Cardiac fibroblast (primary cell): ENCODE data around the gene DYNLRB1.

ENCODE experiments used
- DNase-seq, 2 donors: peaks; one replicate each; pipeline versions ENCODE4 v3.0.0 to v3.0.0-alpha.2; 2010; ENCODE audit warnings: low read depth in 2 of 2
- H3K4me3 ChIP-seq, 2 donors: replicated peaks in 1 of 2; 1 replicate in 1 of 2; 2 replicates in 1 of 2; pipeline ENCODE4 v1.5.1; 2011; ENCODE audit warnings: low read depth in 2 of 2, low read length in 2 of 2, mild to moderate bottlenecking in 2 of 2, moderate library complexity in 1 of 2
- TF ChIP-seq, protein P1 (sequence below): IDR thresholded peaks from one replicate; pipeline ENCODE4 v1.5.1; 2011; ENCODE audit warnings: low read depth, mild to moderate bottlenecking, low read length, inconsistent platforms

DYNLRB1 gene

DNA sequence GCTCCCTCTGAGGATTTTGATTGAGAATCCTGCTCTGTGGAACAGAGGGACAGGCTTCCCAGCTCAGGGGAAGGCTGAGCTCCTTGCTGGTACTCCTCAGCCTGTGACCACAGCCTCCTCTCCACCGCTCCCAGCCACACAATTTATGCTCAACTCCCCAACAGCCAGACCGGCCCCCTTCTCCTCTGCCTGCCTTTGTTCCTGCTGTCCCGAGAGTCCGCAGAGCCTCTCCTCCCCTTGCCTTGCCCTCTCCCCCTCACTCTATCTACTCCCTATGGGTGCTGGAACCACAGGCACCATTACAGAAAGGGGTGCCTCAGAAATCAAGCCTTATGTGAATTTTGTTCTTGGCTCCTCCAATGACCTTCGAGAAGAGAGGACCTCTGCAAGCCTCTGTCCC lies 58.2 kb downstream of the DYNLRB1 start:
- TF ChIP-seq, protein P1, sequence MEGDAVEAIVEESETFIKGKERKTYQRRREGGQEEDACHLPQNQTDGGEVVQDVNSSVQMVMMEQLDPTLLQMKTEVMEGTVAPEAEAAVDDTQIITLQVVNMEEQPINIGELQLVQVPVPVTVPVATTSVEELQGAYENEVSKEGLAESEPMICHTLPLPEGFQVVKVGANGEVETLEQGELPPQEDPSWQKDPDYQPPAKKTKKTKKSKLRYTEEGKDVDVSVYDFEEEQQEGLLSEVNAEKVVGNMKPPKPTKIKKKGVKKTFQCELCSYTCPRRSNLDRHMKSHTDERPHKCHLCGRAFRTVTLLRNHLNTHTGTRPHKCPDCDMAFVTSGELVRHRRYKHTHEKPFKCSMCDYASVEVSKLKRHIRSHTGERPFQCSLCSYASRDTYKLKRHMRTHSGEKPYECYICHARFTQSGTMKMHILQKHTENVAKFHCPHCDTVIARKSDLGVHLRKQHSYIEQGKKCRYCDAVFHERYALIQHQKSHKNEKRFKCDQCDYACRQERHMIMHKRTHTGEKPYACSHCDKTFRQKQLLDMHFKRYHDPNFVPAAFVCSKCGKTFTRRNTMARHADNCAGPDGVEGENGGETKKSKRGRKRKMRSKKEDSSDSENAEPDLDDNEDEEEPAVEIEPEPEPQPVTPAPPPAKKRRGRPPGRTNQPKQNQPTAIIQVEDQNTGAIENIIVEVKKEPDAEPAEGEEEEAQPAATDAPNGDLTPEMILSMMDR: no peak
- no peak for DNase-seq
- H3K4me3 ChIP-seq: no peak overlapping the region

DNA sequence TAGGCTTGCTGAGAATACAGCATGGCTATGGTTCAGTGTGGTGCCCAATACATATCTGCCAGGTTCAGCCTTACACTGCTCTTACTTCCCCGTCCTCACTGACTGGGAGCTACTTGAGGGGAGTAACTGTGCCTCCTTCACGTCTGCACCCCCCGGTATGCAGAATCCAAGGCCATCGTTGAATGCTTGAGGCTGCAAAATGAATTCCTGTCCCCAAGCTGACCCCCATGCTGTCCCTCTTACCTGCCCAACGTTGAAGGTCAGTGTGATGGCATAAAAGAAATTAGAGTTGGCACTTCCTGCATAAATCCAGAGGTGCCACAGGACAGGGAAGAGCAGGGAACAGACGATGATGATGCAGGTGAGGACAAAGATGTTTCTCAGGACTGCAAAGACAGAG lies 58.6 kb downstream of the DYNLRB1 start:
- H3K4me3 ChIP-seq: no peak overlapping the region
- TF ChIP-seq, protein P1: no peak
- DNase-seq: no peak

DNA sequence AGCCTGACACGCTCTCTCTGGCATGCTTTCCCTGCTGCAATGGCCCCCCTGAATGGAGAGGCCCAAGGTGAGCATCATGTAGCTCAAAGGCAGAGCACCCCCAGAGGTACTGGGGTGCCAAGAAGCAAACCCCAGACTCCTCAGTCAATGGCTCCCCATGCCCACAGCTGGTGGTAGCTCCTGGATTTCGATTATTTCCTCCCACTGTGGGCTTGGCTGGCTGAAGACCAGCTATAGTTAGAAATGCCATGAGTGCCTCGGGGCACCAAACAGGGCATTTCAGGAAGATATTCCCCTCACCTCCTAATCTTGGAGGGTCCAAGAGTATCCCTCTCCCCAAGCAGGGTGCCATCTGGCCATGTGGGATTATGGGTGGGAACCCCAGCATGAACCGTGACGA lies 59.0 kb downstream of the DYNLRB1 start:
- DNase-seq: no peak
- no peak overlapping the region for H3K4me3 ChIP-seq
- TF ChIP-seq, protein P1: no peak

DNA sequence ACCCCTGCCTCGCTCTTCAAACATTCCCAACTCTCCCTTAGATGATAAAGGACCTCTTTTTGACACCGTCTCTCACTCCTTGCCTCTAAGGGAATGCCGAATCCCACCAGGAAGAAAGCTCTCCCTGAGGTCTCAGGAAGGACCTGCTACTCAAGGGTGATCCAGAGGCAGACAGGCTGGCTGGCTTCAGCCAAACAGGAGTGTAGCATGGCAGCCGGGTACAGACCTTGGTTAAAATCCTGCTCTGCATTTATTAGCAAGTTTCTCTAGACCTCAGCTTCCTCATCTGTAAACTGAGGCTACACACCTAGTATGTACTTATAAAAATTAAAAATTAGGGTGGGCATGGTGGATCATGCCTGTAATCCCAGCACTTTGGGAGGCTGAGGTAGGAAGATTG lies 59.5 kb downstream of the DYNLRB1 start:
- no peak for DNase-seq
- TF ChIP-seq, protein P1: no peak

DNA sequence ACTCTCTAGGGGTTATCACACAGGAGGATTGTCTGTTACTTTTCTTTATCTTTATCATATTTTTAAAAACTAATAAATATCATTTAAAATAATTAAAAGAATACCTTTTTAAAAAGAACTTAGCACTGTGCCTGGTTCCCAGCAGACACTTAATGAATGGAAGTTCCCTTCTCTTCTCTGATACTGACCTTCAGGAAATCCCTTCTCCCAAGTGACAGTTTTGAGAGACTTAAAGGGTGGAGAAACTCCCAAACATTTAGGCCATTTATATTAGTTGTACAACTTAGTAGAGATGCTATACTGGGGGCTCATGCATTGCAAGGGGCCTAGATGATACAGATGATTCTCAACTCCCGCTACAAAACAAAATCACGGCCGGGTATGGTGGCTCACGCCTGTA lies 60.8 kb downstream of the DYNLRB1 start:
- no peak for DNase-seq
- TF ChIP-seq, protein P1: no peak
- no peak overlapping the region for H3K4me3 ChIP-seq

More for the DNA sequence above, 59.5 kb downstream of the DYNLRB1 start:
- H3K4me3 ChIP-seq: no peak overlapping the region

DNA sequence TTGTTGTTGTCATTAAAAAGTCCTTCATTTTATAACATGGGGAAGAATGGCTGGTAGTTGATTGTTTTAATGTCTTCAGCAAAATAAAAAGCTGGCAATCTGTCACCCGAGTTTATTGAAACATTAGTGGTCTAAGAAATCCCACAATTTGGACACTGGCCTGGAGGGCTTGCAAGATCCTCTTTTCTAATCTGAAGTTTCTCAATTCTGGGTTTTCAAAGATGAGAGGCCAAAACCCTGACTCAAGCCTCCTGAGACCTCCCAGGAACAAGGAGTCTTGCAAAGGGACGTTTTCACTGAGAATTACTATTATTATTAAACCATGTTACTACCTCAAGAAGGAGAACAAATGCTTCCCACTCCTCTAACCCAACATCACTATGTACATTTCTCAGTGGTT lies 61.8 kb downstream of the DYNLRB1 start:
- H3K4me3 ChIP-seq: no peak overlapping the region
- TF ChIP-seq, protein P1: no peak
- peak; percentile 62 to 83 for DNase-seq

DNA sequence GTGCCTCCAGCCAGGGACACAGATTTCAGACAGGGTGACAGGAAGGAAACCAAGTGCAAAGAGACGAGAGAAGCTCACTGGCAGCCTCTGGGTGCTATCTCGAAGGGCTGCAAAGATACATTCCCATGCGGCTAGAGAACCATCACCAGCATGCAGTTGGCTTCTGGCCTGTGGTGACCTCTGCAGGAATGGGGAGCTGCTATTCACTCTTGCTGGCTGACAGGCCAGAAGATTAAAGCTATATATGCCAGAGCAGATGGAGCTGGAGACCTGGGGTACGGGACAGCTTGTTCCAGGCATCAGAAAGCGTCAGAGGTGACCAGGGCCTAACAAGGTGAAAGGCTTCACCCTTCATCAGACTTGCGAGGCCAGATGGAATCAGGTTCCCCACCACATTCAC lies 62.3 kb downstream of the DYNLRB1 start:
- peak in 1 of 2 donors; percentile 20 for DNase-seq
- H3K4me3 ChIP-seq: no peak overlapping the region
- TF ChIP-seq, protein P1: no peak
